Osteocyte (in vitro differentiated cells): ENCODE data around the gene SLC17A4. TPM values are rescaled to one million over a fixed set of nuclear protein-coding genes. Genes with fewer than 3 reads are reported as not detected.

ENCODE experiments used
- DNase-seq: peaks from one replicate; pipeline ENCODE4 v3.0.0; 2021; ENCODE audit warnings: mixed read lengths; ENCODE audit not compliant: unreplicated experiment; ENCODE audit errors: extremely low spot score
- H3K27ac Mint-ChIP-seq: one replicate; pipeline ENCODE4 v1.8.0; 2021; ENCODE audit warnings: mild to moderate bottlenecking, mixed read lengths; ENCODE audit not compliant: unreplicated experiment
- H3K27me3 Mint-ChIP-seq: one replicate; pipeline ENCODE4 v1.8.0; 2021; ENCODE audit warnings: mixed read lengths; ENCODE audit not compliant: unreplicated experiment
- H3K36me3 Mint-ChIP-seq: one replicate; pipeline ENCODE4 v1.8.0; 2021; ENCODE audit warnings: mixed read lengths; ENCODE audit not compliant: unreplicated experiment
- H3K4me1 Mint-ChIP-seq: one replicate; pipeline ENCODE4 v1.8.0; 2021; ENCODE audit warnings: mixed read lengths; ENCODE audit not compliant: unreplicated experiment
- H3K4me3 Mint-ChIP-seq: one replicate; pipeline ENCODE4 v1.8.0; 2021; ENCODE audit warnings: mild to moderate bottlenecking, moderate library complexity, mixed read lengths; ENCODE audit not compliant: unreplicated experiment
- H3K9me3 Mint-ChIP-seq: one replicate; pipeline ENCODE4 v1.8.0; 2021; ENCODE audit warnings: mixed read lengths; ENCODE audit not compliant: unreplicated experiment
- long read RNA-seq: library from polyadenylated mRNA; unstranded; transcript quantifications from one replicate; pipeline ENCODE4 v2.0.0, GENCODE V29; 2021
- total RNA-seq: library from RNA; stranded (reverse); gene quantifications from 2 replicates; pipeline ENCODE4 v1.2.1, GENCODE V29; 2021
- TF ChIP-seq, protein P1 (sequence below): fragments of 200-600 bp; sonication (generic); IDR thresholded peaks from 2 replicates; pipeline ENCODE4 v1.5.0; 2021; ENCODE audit warnings: antibody characterized with exemption, mild to moderate bottlenecking, moderate library complexity

Gene SLC17A4, protein sequence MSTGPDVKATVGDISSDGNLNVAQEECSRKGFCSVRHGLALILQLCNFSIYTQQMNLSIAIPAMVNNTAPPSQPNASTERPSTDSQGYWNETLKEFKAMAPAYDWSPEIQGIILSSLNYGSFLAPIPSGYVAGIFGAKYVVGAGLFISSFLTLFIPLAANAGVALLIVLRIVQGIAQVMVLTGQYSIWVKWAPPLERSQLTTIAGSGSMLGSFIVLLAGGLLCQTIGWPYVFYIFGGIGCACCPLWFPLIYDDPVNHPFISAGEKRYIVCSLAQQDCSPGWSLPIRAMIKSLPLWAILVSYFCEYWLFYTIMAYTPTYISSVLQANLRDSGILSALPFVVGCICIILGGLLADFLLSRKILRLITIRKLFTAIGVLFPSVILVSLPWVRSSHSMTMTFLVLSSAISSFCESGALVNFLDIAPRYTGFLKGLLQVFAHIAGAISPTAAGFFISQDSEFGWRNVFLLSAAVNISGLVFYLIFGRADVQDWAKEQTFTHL
- not detected in 2 replicates for total RNA-seq
- long read RNA-seq, result 0 reads

DNA sequence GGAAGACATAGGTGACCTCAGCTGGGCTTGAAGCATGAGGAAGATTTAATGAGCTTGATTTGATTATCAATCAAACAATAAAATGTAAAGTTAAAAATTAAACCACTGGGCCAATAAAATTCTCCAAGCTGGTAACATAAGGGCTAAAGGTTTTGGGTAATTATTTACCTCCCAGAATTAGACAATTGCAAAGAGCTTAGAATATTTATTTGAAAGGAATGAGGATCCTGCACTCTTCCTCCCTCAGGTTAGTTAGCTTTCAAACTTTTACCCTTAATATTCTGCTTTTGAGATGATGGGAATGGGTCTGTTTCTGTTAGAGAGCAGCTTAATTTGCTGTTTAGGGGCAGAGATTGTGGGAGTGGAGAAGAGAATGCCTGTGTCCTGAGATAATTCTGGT, at the start of gene SLC17A4:
SLC17A4 (plus strand) TSS at position 208 of the 400 bp plus-strand sequence. CDS start 7,221 bp downstream, outside the sequence.
- no peak for DNase-seq
- no peaks in the 10 kb centered on the region for H3K36me3 Mint-ChIP-seq
- H3K9me3 Mint-ChIP-seq, result no peaks in the 10 kb centered on the region
- TF ChIP-seq, protein P1, sequence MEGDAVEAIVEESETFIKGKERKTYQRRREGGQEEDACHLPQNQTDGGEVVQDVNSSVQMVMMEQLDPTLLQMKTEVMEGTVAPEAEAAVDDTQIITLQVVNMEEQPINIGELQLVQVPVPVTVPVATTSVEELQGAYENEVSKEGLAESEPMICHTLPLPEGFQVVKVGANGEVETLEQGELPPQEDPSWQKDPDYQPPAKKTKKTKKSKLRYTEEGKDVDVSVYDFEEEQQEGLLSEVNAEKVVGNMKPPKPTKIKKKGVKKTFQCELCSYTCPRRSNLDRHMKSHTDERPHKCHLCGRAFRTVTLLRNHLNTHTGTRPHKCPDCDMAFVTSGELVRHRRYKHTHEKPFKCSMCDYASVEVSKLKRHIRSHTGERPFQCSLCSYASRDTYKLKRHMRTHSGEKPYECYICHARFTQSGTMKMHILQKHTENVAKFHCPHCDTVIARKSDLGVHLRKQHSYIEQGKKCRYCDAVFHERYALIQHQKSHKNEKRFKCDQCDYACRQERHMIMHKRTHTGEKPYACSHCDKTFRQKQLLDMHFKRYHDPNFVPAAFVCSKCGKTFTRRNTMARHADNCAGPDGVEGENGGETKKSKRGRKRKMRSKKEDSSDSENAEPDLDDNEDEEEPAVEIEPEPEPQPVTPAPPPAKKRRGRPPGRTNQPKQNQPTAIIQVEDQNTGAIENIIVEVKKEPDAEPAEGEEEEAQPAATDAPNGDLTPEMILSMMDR, result no peak
- no peak within 1 kb of the TSS for H3K27ac Mint-ChIP-seq
- no peak within 1 kb of the TSS for H3K4me3 Mint-ChIP-seq
- H3K27me3 Mint-ChIP-seq, result peaks cover 21% of the 10 kb centered on the region
- no peaks in the 10 kb centered on the region for H3K4me1 Mint-ChIP-seq

GRCh38 chr6:25706314-25707014, 48.1 kb upstream of the SLC17A4 start:
- no peak for DNase-seq
- Mint-ChIP-seq H3K27me3 (peaks cover 19% of the 10 kb centered on the region), H3K36me3 (no peaks in the 10 kb centered on the region), H3K4me3 (no peak overlapping the region), H3K9me3 (no peaks in the 10 kb centered on the region), H3K4me1 (no peaks in the 10 kb centered on the region), H3K27ac (no peak overlapping the region)
- TF ChIP-seq, protein P1, result no peak

DNA sequence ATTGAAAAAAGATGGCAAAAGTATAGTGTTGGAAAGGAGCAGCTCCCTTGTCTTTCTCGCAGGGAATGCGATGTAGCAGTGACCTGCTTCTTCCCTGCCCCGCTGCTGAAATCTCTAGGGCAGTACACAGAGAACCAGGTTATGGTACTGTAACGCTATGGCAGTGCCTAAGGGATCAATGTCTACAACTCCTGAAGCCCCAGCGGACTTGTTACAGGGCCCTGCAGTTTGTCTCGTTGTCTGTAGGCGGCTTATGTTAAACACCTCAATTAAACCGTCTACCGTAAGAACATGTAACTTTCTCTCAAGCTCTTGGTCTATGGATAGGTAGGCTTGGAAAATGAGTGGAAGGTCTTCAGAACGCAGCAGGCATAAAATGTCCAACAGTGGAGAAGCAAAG, 44.8 kb upstream of the SLC17A4 start:
- Mint-ChIP-seq H3K36me3 (no peaks in the 10 kb centered on the region), H3K4me3 (no peak overlapping the region), H3K9me3 (no peaks in the 10 kb centered on the region), H3K27me3 (peaks cover 10% of the 10 kb centered on the region), H3K27ac (no peak overlapping the region), H3K4me1 (no peaks in the 10 kb centered on the region)
- DNase-seq, result no peak
- TF ChIP-seq, protein P1, result no peak

GRCh38 chr6:25710287-25710686, 44.3 kb upstream of the SLC17A4 start:
- H3K4me1 Mint-ChIP-seq, result no peaks in the 10 kb centered on the region
- no peak overlapping the region for H3K27ac Mint-ChIP-seq
- TF ChIP-seq, protein P1, result no peak
- no peak for DNase-seq
- peaks cover 10% of the 10 kb centered on the region for H3K27me3 Mint-ChIP-seq
- no peaks in the 10 kb centered on the region for H3K9me3 Mint-ChIP-seq
- H3K4me3 Mint-ChIP-seq, result no peak overlapping the region
- H3K36me3 Mint-ChIP-seq, result no peaks in the 10 kb centered on the region

GRCh38 chr6:25713824-25714223, 40.7 kb upstream of the SLC17A4 start:
- H3K36me3 Mint-ChIP-seq, result no peaks in the 10 kb centered on the region
- TF ChIP-seq, protein P1, result no peak
- DNase-seq, result no peak
- peaks cover 2% of the 10 kb centered on the region for H3K4me1 Mint-ChIP-seq
- H3K4me3 Mint-ChIP-seq, result no peak overlapping the region
- no peaks in the 10 kb centered on the region for H3K9me3 Mint-ChIP-seq
- H3K27ac Mint-ChIP-seq, result no peak overlapping the region
- peaks cover 4% of the 10 kb centered on the region for H3K27me3 Mint-ChIP-seq
